ENCODE data around the gene HSF5. TPM values are rescaled to one million over a fixed set of nuclear protein-coding genes. Genes with fewer than 3 reads are reported as not detected.

Gene HSF5
- total RNA-seq, 1 experiment from 2014 or later = not detected

- intact Hi-C loops (cut with micrococcal nuclease) = no loop called here
- no peaks in the 10 kb centered on the region for H3K9me2 ChIP-seq (ENCODE audit: insufficient read depth)
- ATAC-seq (no peak), DNase-seq (ENCODE audit: low read depth, low spot score) (no peak)
- no peak overlapping the region for H2AFZ ChIP-seq (ENCODE audit: low read depth, low read length, poor library complexity, severe bottlenecking)
- no peaks in the 10 kb centered on the region for H3K9me3 ChIP-seq (ENCODE audit: control insufficient read depth in 1 of 2, insufficient read depth in 1 of 2, low read depth in 1 of 2, low read length in 2 of 2)
- H3K27ac ChIP-seq (ENCODE audit: low read depth, low read length) = no peak overlapping the region
- peaks cover 0 to 8% of the 10 kb centered on the region in 2 experiments; a peak in 2 of 4 replicates for H3K36me3 ChIP-seq (ENCODE audit: control insufficient read depth in 1 of 2, insufficient read depth in 2 of 2, low read length in 2 of 2)
- RAD21 ChIA-PET (ENCODE audit: low non-redundant PET in 1 of 2, low total read pairs in 2 of 2, uncharacterized antibody in 2 of 2, unreplicated experiment in 2 of 2) = no interaction called here
- POLR2A ChIA-PET = interaction anchor here (1.2 kb wide), 1 partner anchor 9 kb away, joined by 3 read pairs; no protein-coding TSS in a partner anchor
- TF ChIP-seq MAX (IDR thresholded peaks at IDR 0.05) (no peak), RAD21 (IDR thresholded peaks at IDR 0.05; ENCODE audit: low read depth) (no peak), CTCF (IDR thresholded peaks at IDR 0.05 in 2 of 3, conservative IDR thresholded peaks at IDR 0.05 in 1 of 3; ENCODE audit: borderline replicate concordance in 1 of 3, insufficient read depth in 1 of 3, low read depth in 2 of 3, low read length in 2 of 3) (no peak), SRF (IDR thresholded peaks at IDR 0.05; ENCODE audit: low read depth) (no peak), JUND (IDR thresholded peaks at IDR 0.05) (no peak), REST (IDR thresholded peaks at IDR 0.05; ENCODE audit: low read depth) (no peak), ATF3 (IDR thresholded peaks at IDR 0.05) (no peak), SIN3A (IDR thresholded peaks at IDR 0.05; ENCODE audit: low read depth) (no peak), POLR2AphosphoS5 (IDR thresholded peaks at IDR 0.05; ENCODE audit: low read depth, low read length) (no peak), YY1 (IDR thresholded peaks at IDR 0.05; ENCODE audit: extremely low read depth, insufficient replicate concordance, low read depth, low read length) (no peak), FOSL1 (IDR thresholded peaks at IDR 0.05; ENCODE audit: low read depth) (no peak), TCF7L2 (IDR thresholded peaks at IDR 0.05; ENCODE audit: borderline replicate concordance, extremely low read depth, insufficient read depth, insufficient read length) (no peak), CEBPB (IDR thresholded peaks at IDR 0.05; ENCODE audit: low read depth) (no peak), EZH2phosphoT487 (IDR thresholded peaks at IDR 0.05; ENCODE audit: borderline replicate concordance) (no peak), ZFX (IDR thresholded peaks at IDR 0.05) (no peak), ELF1 (IDR thresholded peaks at IDR 0.05; ENCODE audit: borderline replicate concordance, low read depth) (no peak), EGR1 (IDR thresholded peaks at IDR 0.05; ENCODE audit: low read depth) (no peak)
- no peaks in the 10 kb centered on the region for H4K20me1 ChIP-seq (ENCODE audit: insufficient read depth)
- H3K4me1 ChIP-seq (ENCODE audit: control insufficient read depth in 1 of 2, insufficient read depth in 2 of 2, low read length in 2 of 2) = peaks cover 71 to 97% of the 10 kb centered on the region in 2 experiments
- H3K4me2 ChIP-seq (ENCODE audit: low read length) = peak overlapping the region; percentile 20
- no peak overlapping the region for H3K9ac ChIP-seq (ENCODE audit: low read length)
- H3K79me2 ChIP-seq (ENCODE audit: insufficient read depth, low read length) = peaks cover 98% of the 10 kb centered on the region
- no TSS peak for BruUV-seq (replicated peaks)
- H3K27me3 ChIP-seq (ENCODE audit: insufficient read depth, low read length) = no peaks in the 10 kb centered on the region
- H3K4me3 ChIP-seq (replicated peaks in 1 of 2; ENCODE audit: low read depth in 1 of 2, low read length in 2 of 2) = no peak overlapping the region
- CTCF ChIA-PET = no interaction called here
Observed at GRCh38 chr17:58409432-58409831, 78.8 kb downstream of the HSF5 start.
